Measurements from ENCODE around the gene IKZF3.
"Not testable (repeated sequence)": the region's sequence is repeated elsewhere in the genome, so short reads cannot be mapped to it uniquely, and the experiment has no call there.

The IKZF3 gene

DNA sequence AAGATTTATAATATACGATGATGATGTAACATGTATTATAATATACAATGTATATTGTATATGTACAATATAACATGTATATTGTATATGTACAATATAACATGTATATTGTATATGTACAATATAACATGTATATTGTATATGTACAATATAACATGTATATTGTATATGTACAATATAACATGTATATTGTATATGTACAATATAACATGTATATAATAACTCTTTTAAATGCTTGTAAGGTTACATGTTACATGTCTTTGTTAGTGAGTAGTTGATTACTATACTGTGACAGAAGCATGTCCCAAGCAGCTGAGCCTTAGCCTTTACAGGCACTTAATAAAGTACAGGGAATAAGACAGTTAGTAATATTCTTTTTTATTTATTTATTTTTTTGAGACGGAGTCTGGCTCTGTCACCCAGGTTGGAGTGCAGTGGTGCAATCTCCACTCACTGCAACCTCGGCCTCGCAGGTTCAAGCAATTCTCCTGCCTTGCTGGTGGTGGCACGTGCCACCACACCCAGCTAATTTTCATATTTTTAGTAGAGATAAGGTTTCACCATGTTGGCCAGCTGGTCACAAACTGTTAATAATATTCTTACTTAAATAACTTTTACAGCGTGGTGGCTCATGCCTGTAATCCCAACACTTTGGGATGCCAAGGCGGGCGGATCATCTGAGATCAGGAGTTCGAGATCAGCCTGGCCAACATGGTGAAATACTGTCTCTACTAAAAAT lies 8.0 kb downstream of the IKZF3 start:
- not testable (repeated sequence) for DNase-seq (ENCODE audit: low spot score)

DNA sequence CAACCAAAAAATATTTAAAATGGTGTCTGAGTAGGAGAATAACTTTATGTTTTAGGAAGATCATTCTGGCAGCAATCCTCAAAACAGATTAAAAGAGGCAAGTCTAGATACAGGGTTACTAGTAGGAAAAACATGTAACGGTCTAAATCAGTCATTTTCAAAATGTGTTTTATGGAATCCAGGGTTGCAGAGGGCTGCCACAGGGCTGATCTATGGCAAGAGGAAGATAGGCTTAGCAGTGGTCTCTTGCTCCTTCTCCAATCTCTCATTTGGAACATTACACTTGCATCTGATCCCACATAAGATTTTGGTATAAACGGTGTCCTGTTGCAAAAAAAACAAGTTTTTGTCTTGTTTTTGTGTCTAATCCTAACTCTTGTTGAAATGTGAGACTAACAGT lies 9.2 kb downstream of the IKZF3 start:
- no peak for DNase-seq (ENCODE audit: low spot score)

DNA sequence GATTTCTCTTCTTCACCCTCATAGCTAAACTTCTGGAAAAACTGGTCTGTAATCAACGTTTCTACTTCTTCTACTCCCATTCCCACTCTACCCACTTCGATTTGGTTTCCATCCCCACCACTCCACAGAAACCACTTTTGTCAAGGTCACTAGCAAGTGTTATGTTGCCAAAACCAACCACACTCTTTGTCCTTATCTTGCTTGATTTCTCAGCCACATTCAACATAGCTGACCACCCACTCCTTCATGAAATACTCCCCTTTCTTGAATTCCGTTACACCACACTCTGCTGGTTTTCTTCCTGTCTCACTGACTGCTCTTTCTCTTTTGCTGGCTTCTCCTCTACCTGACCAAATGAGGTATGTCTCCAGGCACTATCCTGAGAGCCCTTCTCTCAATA lies 11.9 kb downstream of the IKZF3 start:
- no peak for DNase-seq (ENCODE audit: low spot score)

DNA sequence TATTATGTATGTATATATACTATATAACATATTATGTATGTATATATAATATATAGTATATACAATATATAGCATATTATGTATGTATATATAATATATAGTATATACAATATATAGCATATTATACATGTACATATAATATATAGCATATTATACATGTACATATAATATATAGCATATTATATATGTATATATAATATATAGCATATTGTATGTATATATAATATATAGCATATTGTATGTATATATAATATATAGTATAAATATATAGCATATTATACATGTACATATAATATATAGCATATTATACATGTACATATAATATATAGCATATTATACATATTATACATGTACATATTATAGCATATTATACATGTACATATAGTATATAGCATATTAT lies 13.9 kb downstream of the IKZF3 start:
- DNase-seq (ENCODE audit: low spot score), result not testable (repeated sequence)

DNA sequence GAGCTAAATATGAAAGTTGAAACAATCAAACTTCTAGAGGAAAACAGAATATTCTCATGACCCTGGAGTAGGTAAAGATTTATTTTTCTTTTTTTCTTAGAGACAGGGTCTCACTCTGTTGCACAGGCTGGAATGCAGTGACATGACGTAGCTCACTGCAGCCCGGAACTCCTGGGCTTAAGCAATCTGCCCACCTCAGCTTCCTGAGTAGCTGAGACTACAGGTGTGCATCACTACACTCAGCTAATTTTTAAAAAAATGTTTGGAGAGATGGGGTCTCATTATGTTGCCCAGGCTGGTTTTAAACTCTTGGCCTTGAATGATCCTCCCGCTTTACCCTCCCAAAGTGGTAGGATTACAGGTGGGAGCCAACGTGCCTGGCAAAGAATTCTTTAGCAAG lies 15.5 kb downstream of the IKZF3 start:
- DNase-seq (ENCODE audit: low spot score), result no peak

DNA sequence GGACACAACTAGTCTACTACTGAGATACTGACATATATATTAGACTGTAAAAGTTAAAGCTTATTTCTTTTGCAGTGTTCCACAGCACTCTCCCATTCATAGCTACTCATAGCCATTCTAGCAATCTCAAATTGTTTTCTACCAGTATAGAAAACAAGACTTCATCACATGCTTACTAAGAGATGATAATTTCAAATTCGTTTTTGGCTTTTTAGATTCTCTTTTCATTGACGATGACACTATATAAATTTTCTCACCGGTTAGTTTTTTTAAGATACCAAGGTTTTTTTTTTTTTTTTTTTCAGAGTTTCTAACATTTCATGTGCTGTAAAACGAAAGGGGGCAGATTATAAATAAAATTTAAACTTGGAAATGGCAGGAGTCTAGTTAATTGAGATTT lies 17.9 kb downstream of the IKZF3 start:
- no peak for DNase-seq (ENCODE audit: low spot score)

DNA sequence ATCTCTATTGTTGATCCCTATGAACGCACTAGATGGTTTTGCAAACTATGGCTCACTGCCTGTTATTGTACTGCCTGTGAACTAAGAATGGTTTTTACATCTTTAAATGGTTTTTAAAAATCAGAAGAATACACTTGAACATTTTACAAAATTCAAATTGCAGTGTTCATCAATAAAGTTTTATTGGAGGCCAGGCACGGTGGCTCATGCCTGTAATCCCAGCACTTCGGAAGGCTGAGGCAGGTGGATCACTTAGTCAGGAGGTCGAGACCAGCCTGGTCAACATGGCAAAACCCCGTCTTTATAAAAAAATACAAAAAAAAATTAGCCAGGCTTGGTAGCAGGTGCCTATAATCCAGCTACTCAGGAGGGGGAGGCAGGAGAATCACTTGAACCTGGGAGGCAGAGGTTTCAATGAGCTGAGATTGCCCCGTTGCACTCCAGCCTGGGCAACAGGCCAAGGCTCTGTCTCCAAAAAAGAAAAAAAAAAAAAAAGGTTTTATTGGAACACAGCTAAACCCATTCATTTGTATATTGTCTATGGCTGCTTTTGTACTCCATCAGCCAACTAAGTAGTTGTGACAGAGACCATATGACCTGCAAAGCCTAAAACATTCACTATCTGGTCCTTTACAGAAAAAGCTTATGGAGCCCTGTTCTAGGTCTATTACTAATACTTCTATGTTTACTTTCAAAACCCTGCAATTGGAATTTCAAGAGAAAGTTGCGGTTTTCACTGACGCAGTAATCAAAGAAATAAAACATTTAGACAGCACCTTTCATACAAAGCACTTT lies 18.9 kb downstream of the IKZF3 start:
- DNase-seq (ENCODE audit: low spot score), result no peak

DNA sequence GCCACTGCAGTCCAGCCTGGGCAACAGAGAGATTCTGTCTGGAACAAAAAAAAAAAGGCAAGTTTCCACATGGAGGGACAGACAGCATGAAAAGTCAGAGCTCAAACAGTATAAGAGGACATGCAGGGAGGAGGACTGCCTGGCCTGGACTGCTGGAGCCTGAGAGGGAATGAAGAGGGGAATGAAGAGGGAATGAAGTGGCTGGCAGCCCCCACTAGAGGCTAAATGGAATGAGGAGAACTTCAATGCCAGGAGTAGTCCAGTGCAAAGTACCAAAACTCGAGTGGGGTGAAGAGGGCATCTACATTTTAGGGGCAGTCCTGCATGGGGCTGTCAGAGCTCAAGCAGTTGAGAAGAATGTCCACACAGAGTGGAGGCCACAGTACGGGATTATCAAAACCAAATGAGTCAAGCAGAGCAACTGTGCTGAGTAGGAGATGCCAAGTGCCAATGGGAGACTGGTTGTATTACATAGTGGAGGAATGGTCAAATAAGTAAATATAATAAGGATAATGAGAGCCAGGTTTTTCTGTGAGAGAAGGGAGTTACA lies 22.9 kb downstream of the IKZF3 start:
- no peak for DNase-seq (ENCODE audit: low spot score)

DNA sequence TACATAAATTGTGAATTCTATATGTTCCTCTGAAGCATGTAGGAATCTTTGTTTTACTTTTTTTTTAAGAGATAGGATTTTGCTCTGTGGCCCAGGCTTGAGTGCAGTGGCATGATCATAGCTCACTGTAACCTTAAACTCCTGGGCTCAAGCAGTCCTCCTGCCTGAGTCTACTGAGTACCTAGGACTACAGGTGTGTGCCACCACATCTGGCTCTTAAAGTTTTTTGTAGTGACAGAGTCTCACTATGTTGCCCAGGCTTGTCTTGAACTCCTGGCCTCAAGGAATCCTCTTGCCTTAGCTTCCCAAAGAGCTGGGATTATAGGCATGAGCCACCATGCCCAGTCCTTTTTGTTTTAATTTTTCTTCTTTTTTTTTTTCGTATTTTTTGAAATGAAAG lies 25.3 kb downstream of the IKZF3 start:
- no peak for DNase-seq (ENCODE audit: low spot score)

DNA sequence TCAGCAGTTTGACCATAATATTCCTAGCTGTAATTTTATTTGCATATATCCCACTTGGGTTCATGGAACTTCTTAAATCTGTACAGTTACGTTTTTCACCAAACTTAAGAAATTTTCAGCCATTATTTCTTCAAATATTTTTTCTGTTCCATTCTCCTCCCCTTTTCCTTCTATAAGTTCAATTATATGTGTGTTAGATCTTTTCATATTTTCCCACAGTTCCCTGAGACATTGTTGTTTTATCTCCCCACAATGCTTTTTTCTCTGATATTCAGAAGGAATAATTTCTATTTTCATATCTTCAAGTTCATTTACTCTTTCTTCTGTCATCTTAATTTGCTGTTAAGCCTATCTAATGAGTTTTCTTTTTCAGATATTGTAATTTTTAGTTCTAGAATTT lies 26.1 kb downstream of the IKZF3 start:
- DNase-seq (ENCODE audit: low spot score), result no peak

DNA sequence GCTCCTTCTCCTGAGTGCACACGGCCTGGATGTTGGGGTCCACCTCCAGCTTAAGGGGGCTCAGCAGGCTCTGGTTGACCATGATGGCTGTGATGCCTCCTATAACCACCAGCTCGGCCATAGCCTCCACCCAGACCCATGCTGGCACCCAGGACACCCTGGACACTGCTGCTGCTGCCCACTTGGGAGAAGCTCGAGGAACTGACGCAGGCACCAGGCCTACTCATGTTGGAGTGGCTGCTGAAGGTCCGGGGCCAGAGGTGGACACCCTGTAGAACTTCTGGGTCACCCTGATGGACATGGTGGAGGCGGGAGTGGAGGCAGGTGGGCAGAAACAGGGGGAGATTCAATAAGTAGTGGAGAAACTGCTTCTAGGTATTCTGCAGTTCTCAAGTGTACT lies 28.0 kb downstream of the IKZF3 start:
- DNase-seq (ENCODE audit: low spot score), result no peak

DNA sequence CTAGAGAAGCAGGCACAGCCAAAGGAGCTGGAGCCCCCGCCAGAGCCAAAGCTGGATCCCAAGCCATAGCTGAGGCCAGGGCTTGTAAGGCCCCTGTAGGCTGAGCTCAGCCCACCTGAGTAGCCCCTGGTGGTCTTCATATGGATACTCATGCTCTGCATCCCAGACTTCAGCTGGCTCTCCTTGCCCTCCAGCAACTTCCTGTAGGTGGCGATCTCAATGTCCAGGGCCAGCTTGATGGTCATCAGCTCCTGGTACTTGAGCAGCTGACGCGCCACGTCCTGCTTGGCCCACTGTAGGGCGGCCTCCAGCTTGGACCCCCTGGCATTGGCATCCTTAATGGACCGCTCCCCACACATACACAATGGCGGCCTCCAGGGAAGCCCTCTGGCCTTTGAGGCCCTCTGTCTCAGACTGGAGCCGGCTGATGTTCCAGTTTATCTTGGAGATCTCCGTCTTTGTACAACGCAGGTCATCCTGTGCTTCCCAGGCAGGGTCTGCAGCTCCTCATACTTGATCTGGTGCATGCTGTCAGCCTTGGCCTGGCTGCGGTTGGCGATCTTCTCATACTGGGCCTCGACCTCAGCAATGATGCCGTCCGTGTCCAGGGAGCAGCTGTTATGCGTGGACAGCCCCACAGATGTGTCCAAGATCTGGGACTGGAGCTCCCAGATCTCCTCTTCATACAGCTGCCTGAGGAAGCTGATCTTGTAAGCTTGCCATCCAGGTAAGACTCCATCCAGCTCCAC lies 28.9 kb downstream of the IKZF3 start:
- DNase-seq (ENCODE audit: low spot score), result no peak

DNA sequence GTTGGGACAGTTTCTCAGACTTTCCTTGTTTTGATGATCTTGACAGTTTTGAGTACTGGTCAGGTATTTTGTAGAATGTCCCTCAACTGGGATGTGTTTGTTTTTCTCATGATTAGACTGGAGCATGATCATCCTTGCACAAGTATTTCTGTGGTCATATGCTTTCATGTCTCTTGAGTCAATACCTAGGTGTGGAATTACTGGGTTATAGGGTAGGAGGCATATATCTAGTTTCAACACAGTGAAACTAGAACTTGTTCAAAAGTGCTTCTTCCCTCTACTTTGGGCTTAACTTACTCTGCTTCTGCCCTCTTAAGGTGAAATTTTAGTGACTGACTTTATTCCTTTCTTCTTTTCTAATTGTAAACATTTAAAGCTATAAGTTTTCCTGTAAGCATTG lies 30.1 kb downstream of the IKZF3 start:
- DNase-seq (ENCODE audit: low spot score), result no peak

DNA sequence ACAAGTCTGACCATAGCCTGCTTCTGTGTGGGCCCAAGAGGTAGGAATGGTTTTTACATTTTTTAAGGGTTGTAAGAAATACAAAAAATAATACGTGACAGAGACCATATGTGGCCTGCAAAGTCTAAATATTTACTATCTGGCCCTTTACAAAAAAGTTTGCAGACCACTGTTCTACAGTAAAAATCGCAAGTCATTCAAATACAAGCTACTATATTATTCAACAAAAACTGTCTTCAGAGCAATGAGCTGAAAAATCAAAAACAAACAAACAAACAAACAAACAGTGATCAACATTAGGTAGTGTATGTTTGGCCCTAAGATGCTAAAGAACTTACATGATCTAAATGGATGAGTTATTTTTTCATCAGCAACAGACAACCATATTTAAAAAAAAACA lies 32.5 kb downstream of the IKZF3 start:
- DNase-seq (ENCODE audit: low spot score), result no peak

DNA sequence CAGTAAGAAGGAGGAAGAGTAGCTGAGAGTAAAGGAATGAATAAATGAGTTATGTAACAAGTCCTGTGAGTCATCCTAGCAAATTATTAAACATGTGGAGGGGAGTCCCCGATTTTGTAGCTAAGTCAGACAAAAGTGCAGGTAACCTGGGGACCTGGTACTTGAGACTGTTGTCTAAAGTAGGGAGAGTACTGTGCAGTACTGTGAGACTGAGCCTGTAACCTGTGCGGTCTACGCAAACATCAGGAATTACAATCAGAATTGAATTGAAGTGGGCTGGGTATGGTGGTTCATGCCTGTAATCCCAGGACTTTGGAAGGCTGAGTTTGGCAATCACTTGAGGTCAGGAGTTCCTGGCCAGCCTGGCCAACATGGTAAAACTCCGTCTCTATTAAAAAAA lies 35.7 kb downstream of the IKZF3 start:
- DNase-seq (ENCODE audit: low spot score), result no peak

DNA sequence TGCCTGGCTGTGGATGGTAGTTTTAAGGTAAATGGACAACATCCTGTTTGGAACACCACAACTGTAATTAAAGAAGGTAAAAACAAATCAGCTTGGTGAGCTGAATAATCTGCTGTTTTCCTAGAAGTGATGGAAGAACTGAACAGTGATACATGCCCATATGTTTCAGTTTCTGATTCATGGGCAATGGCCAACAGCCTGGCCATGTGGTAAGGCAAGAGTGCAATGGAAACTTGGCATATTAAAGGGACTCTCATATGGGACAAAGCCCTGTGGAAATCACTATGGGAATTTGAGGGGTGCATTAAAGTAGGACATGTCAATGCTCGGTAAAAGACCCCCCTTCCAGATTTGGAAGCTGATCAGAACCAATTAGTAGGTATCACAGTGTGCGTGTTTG lies 37.8 kb downstream of the IKZF3 start:
- DNase-seq (ENCODE audit: low spot score), result no peak

DNA sequence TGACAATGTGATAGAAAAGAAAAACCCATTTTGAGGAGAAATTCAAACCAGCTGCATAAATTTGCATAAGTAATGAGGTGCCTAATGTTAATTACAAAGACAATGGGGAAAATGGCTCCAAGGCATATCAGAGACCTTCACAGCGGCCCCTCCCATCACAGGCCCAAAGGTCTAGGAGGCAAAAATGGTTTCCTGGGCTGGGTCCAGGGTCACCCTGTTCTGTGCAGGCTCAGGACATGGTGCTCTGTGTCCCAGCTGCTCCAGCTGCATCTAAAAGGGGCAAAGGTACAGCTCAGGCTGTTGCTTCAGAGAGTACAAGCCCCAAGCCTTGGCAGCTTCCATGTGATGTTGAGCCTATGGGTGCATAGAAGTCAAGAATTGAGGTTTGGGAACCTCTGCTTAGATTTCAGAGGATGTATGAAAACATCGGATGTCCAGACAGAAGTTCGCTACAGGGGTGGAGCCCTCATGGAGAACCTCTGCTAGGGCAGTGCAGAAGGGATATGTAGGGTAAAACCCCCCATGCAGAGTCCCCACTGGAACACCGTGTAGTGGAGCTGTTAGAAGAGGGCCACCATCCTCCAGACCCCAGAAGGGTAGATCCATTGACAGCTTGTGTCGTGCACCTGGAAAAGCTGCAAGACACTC lies 40.6 kb downstream of the IKZF3 start:
- DNase-seq (ENCODE audit: low spot score), result no peak

DNA sequence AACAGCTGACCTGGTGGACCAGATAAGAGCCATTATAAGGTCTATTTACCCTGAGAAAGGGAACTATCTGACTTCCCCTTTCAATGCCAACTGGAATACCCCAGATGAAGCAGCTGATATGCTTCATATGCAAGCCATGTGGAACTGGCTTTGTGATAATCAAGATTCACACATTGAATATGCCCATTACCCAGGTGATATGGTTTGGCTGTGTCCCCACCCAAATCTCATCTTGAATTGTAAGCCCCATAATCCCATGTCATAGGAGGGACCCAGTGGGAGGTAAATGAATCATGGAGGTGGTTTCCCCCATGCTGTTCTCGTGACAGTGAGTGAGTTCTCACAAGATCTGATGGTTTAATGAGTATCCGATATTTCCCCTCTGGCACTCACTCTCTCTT lies 42.1 kb downstream of the IKZF3 start:
- no peak for DNase-seq (ENCODE audit: low spot score)

DNA sequence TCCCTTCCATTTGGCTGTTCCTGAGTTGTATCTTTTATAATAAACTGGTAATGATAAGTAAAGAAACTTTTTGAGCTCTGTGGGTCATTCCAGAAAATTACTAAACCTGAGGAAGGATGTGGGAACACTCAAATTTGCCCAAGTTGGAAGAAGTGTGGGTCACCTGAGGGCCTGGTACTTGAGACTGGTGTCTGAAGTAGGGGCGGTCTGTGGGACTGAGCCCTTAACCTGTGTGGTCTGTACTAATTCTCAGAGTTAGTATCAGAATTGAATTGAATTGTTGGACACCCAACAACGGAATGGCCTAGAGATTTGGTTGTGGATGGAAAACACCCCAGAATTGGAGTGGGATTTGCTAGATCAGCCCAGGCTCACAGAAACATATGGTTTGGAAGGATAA lies 43.1 kb downstream of the IKZF3 start:
- DNase-seq (ENCODE audit: low spot score), result no peak

DNA sequence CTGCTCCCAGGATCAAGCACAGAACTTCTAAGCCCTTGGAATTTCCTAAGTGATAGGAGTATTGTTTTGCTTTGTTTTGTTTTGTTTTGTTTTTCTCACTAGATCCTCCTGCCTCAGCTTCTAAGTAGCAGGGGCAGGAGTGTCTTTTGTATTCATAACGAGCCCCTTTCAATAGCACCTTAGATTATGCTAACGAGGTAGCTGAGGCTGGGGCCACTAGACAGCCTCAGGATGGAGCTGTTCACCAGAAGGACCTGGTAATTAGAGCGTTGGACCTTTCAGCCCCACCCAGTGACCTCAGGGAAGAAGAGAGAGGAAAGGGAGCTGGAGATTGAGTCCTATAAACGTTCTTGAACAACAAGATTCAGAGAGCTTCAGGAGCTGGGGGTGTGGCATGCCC lies 43.6 kb downstream of the IKZF3 start:
- no peak for DNase-seq (ENCODE audit: low spot score)

DNA sequence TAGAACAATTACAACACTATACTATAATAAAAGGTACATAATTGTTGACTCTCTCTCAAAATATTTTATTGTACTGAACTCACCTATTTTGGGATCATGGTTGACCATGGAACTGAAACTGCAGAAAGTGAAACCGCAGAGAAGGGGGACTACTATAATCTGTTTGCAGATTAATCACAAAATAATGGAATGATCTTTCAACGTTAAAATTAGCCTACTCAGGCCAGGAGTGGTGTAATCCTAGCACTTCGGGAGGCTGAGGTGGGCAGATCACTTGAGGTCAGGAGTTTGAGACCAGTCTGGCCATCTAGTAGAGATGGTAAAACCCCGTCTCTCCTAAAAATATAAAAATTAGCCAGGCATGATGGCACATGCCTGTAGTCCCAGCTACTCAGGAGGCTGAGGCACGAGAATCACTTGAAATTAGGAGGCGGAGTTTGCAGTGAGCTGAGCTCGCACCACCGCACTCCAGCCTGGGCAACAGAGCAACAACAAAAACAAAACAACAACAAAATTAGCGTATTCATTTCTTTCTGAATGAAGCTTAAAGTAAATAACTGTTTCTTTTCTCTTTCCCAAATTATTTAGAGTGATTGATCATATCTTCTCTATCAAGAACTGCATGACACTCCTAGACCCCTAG lies 45.6 kb downstream of the IKZF3 start:
- DNase-seq (ENCODE audit: low spot score), result no peak

DNA sequence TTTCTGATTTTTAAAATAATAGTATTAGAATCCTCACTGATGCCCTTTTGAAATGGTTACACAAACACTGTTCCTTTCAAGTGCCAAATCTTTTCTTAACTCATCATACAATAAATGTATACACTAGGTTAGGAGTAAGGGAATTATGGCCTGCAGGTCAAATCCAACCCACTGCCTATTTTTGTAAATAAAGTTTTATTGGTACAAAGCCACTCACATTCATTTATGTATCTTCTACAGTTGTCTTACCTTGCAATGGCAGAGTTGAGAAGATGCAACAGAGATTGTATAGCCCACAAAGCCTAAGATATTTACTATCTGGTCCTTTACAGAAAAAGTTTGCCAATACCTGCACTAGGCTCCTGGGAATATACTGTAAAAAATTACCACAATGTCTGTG lies 47.8 kb downstream of the IKZF3 start:
- no peak for DNase-seq (ENCODE audit: low spot score)

Data from ecto neural progenitor cell (in vitro differentiated cells).